Activated naive CD8-positive, alpha-beta T cell treated with anti-CD3 and anti-CD28 coated beads for 36 hours (primary cell): ENCODE data around the gene ZNF804A. TPM values are rescaled to one million over a fixed set of nuclear protein-coding genes. Genes with fewer than 3 reads are reported as not detected.

ENCODE experiments used
- DNase-seq: peaks from one replicate; pipeline ENCODE4 v3.0.0; 2021
- H3K27ac Mint-ChIP-seq: one replicate; pipeline ENCODE4 v1.8.0; 2022; ENCODE audit warnings: mild to moderate bottlenecking, moderate library complexity, mixed read lengths
- H3K27me3 Mint-ChIP-seq: one replicate; pipeline ENCODE4 v1.8.0; 2022; ENCODE audit warnings: mild to moderate bottlenecking, mixed read lengths
- H3K36me3 Mint-ChIP-seq: one replicate; pipeline ENCODE4 v1.8.0; 2021; ENCODE audit warnings: mild to moderate bottlenecking, mixed read lengths
- H3K4me1 Mint-ChIP-seq: one replicate; pipeline ENCODE4 v1.8.0; 2021; ENCODE audit warnings: mixed read lengths
- H3K4me3 Mint-ChIP-seq: one replicate; pipeline ENCODE4 v1.8.0; 2022; ENCODE audit warnings: mild to moderate bottlenecking, moderate library complexity, mixed read lengths
- H3K9me3 Mint-ChIP-seq: one replicate; pipeline ENCODE4 v1.8.0; 2022; ENCODE audit warnings: mixed read lengths
- total RNA-seq, 2 experiments: library from RNA; stranded (reverse); gene quantifications; one replicate each; pipeline ENCODE4 v1.2.3, GENCODE V29; 2021

ZNF804A gene
- total RNA-seq, 2 experiments from 2014 or later = not detected

- Mint-ChIP-seq H3K9me3 (peaks cover 4% of the 10 kb centered on the region), H3K4me3 (no peak overlapping the region), H3K27me3 (no peaks in the 10 kb centered on the region), H3K36me3 (no peaks in the 10 kb centered on the region), H3K4me1 (no peaks in the 10 kb centered on the region), H3K27ac (no peak overlapping the region)
- no peak for DNase-seq
These were observed 194.8 kb downstream of the ZNF804A start for GRCh38 chr2:184793176-184793575.

- no peaks in the 10 kb centered on the region for H3K27me3 Mint-ChIP-seq
- no peaks in the 10 kb centered on the region for H3K36me3 Mint-ChIP-seq
- H3K4me3 Mint-ChIP-seq = no peak overlapping the region
- H3K27ac Mint-ChIP-seq = no peak overlapping the region
- peaks cover 1% of the 10 kb centered on the region for H3K9me3 Mint-ChIP-seq
- H3K4me1 Mint-ChIP-seq = no peaks in the 10 kb centered on the region
- no peak for DNase-seq
These were observed 201.1 kb downstream of the ZNF804A start for GRCh38 chr2:184799379-184799778.

GRCh38 chr2:184814421-184814820, 216.1 kb downstream of the ZNF804A start:
- H3K4me3 Mint-ChIP-seq = no peak overlapping the region
- no peaks in the 10 kb centered on the region for H3K36me3 Mint-ChIP-seq
- no peak overlapping the region for H3K27ac Mint-ChIP-seq
- DNase-seq = no peak
- peaks cover 2% of the 10 kb centered on the region for H3K9me3 Mint-ChIP-seq
- no peaks in the 10 kb centered on the region for H3K4me1 Mint-ChIP-seq
- H3K27me3 Mint-ChIP-seq = no peaks in the 10 kb centered on the region

- no peaks in the 10 kb centered on the region for H3K36me3 Mint-ChIP-seq
- no peaks in the 10 kb centered on the region for H3K27me3 Mint-ChIP-seq
- H3K27ac Mint-ChIP-seq = no peak overlapping the region
- H3K4me3 Mint-ChIP-seq = no peak overlapping the region
- peaks cover 7% of the 10 kb centered on the region for H3K9me3 Mint-ChIP-seq
- DNase-seq = no peak
- H3K4me1 Mint-ChIP-seq = no peaks in the 10 kb centered on the region
These were observed 217.5 kb downstream of the ZNF804A start for GRCh38 chr2:184815824-184816223.

- Mint-ChIP-seq H3K9me3 (peaks cover 5% of the 10 kb centered on the region), H3K4me1 (no peaks in the 10 kb centered on the region), H3K27ac (no peak overlapping the region), H3K36me3 (no peaks in the 10 kb centered on the region), H3K4me3 (no peak overlapping the region), H3K27me3 (no peaks in the 10 kb centered on the region)
- no peak for DNase-seq
These were observed 226.3 kb downstream of the ZNF804A start for GRCh38 chr2:184824597-184824996.

DNA sequence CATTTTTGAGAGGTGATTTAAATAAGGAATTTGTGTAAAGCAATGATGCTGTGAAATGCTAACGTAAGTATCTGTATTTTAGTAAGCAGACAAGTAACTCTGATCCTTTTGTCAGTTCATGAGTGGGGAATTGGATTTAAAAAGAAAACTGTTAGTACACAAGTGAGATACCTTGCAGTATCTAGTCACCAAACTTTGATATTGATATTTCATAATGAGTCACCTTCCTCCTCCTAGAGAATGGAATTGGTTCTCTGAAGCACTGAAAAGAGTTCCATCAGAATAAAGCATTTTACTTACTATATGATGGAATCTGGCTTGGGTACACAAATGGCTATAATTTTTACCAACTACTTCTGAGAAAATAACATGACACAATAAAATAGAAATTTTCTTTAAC, 232.2 kb downstream of the ZNF804A start:
- Mint-ChIP-seq H3K27me3 (no peaks in the 10 kb centered on the region), H3K27ac (no peak overlapping the region), H3K4me1 (no peaks in the 10 kb centered on the region), H3K9me3 (no peaks in the 10 kb centered on the region), H3K36me3 (no peaks in the 10 kb centered on the region), H3K4me3 (no peak overlapping the region)
- no peak for DNase-seq

- Mint-ChIP-seq H3K4me3 (no peak overlapping the region), H3K4me1 (no peaks in the 10 kb centered on the region), H3K9me3 (no peaks in the 10 kb centered on the region), H3K27me3 (no peaks in the 10 kb centered on the region), H3K36me3 (no peaks in the 10 kb centered on the region), H3K27ac (no peak overlapping the region)
- no peak for DNase-seq
These were observed 236.5 kb downstream of the ZNF804A start for GRCh38 chr2:184834699-184835397.

DNA sequence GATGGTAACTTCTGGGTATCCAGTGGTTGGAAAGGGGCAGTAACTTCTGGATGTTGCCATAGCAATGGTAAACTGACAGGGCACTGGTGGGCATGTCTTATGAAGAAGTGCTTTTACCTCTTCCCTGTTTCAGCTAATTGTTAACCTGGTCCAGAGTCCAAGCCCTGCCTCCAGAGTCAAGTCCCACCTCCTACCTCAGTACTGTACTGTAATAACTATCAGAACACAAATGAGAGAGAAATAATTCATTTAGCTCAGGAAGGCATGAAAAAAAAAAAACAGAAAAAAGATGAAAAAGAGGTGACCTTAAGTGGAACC, 237.0 kb downstream of the ZNF804A start:
- Mint-ChIP-seq H3K36me3 (no peaks in the 10 kb centered on the region), H3K4me1 (no peaks in the 10 kb centered on the region), H3K9me3 (no peaks in the 10 kb centered on the region), H3K27me3 (no peaks in the 10 kb centered on the region), H3K4me3 (no peak overlapping the region), H3K27ac (no peak overlapping the region)
- DNase-seq = no peak

- Mint-ChIP-seq H3K4me1 (no peaks in the 10 kb centered on the region), H3K27ac (no peak overlapping the region), H3K9me3 (peaks cover 2% of the 10 kb centered on the region), H3K4me3 (no peak overlapping the region), H3K27me3 (no peaks in the 10 kb centered on the region), H3K36me3 (no peaks in the 10 kb centered on the region)
- no peak for DNase-seq
These were observed 249.0 kb downstream of the ZNF804A start for GRCh38 chr2:184847331-184847730.

DNA sequence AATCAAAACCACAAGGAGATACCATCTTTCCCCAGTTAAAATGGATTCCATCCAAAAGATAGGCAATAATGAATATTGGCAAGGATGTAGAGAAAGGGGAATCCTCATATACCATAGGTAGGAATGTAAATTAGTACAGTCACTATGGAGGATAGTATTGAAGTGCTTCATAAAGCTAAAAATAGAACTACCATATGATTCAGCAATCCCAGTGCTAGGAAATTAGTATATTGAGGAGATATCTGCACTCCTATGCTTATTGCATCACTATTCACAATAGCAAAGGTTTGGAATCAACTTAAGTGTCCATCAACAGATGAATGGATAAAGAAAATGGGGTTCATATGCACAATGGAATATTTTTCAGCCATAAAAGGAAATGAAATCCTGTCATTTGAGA, 251.2 kb downstream of the ZNF804A start:
- no peaks in the 10 kb centered on the region for H3K4me1 Mint-ChIP-seq
- no peak overlapping the region for H3K4me3 Mint-ChIP-seq
- H3K9me3 Mint-ChIP-seq = peaks cover 2% of the 10 kb centered on the region
- no peak for DNase-seq
- H3K36me3 Mint-ChIP-seq = no peaks in the 10 kb centered on the region
- no peak overlapping the region for H3K27ac Mint-ChIP-seq
- no peaks in the 10 kb centered on the region for H3K27me3 Mint-ChIP-seq

DNA sequence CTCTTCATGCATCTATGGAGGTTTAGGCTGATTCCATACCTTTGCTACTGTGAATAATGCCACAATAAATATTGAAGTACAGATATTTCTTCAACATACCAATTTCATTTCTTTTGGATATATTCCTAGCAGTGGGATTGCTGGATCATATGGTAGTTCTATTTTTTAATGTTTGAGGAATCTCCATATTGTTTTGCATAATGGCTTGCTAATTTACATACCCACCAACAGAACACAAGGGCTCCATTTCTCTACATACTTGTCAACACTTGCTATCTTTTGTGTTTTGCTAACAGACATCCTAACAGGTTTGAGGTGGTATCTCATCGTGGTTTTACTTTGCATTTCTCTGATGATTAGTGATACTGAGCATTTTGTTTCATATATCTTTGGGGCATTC, 253.2 kb downstream of the ZNF804A start:
- no peak overlapping the region for H3K27ac Mint-ChIP-seq
- H3K36me3 Mint-ChIP-seq = no peaks in the 10 kb centered on the region
- H3K4me1 Mint-ChIP-seq = no peaks in the 10 kb centered on the region
- no peak overlapping the region for H3K4me3 Mint-ChIP-seq
- DNase-seq = no peak
- H3K27me3 Mint-ChIP-seq = no peaks in the 10 kb centered on the region
- peaks cover 2% of the 10 kb centered on the region for H3K9me3 Mint-ChIP-seq

DNA sequence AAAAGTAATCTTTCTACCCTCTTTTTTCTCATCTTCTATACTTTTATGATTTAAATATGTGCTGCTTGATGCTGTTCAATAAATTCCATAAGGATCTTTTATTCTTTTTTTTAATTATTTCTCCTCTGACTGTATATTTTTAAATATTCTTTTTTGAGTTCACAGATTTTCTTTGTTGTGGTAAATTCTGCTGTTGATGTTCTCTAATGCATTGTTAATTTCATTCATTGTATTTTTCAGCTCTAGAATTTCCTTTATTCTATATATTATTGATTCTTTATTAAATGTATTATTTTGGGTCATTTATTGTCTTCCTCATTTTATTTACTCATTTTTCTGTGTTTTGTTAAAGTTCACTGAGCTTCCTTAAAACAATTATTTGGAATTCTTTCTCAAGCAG, 260.9 kb downstream of the ZNF804A start:
- H3K36me3 Mint-ChIP-seq = no peaks in the 10 kb centered on the region
- H3K27ac Mint-ChIP-seq = no peak overlapping the region
- H3K27me3 Mint-ChIP-seq = no peaks in the 10 kb centered on the region
- H3K4me3 Mint-ChIP-seq = no peak overlapping the region
- no peaks in the 10 kb centered on the region for H3K4me1 Mint-ChIP-seq
- H3K9me3 Mint-ChIP-seq = peaks cover 5% of the 10 kb centered on the region
- no peak for DNase-seq

DNA sequence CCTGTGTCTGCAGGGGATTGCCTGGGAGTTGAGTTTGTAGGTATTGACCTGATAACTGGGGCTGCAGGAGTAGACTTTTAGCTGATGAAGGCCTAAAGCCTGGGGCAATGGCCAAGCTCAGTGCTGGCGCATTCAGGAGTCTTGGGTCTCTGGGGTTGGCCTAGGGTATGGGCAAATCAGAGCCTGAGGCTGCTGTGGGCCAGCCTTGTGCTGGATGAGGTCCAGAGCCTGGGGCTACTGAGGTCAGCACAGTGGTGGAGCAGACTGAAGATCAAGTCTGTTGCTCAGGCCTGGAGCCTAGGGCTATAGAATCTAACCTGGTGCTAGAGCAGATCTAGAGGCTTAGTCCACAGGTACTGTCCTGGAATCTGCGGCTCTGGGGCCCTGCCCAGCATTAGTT, 262.4 kb downstream of the ZNF804A start:
- Mint-ChIP-seq H3K4me3 (no peak overlapping the region), H3K4me1 (no peaks in the 10 kb centered on the region), H3K36me3 (no peaks in the 10 kb centered on the region), H3K9me3 (peaks cover 5% of the 10 kb centered on the region), H3K27me3 (no peaks in the 10 kb centered on the region), H3K27ac (no peak overlapping the region)
- DNase-seq = no peak

GRCh38 chr2:184875212-184875611, 276.9 kb downstream of the ZNF804A start:
- H3K36me3 Mint-ChIP-seq = no peaks in the 10 kb centered on the region

GRCh38 chr2:184875911-184876310, 277.6 kb downstream of the ZNF804A start:
- no peaks in the 10 kb centered on the region for H3K36me3 Mint-ChIP-seq
- no peak overlapping the region for H3K4me3 Mint-ChIP-seq
- H3K4me1 Mint-ChIP-seq = no peaks in the 10 kb centered on the region
- DNase-seq = no peak
- no peaks in the 10 kb centered on the region for H3K27me3 Mint-ChIP-seq
- H3K27ac Mint-ChIP-seq = no peak overlapping the region
- H3K9me3 Mint-ChIP-seq = no peaks in the 10 kb centered on the region

More at GRCh38 chr2:184875212-184875611, 276.9 kb downstream of the ZNF804A start:
- no peaks in the 10 kb centered on the region for H3K9me3 Mint-ChIP-seq
- DNase-seq = no peak
- H3K27ac Mint-ChIP-seq = no peak overlapping the region
- no peaks in the 10 kb centered on the region for H3K27me3 Mint-ChIP-seq
- no peaks in the 10 kb centered on the region for H3K4me1 Mint-ChIP-seq
- H3K4me3 Mint-ChIP-seq = no peak overlapping the region

DNA sequence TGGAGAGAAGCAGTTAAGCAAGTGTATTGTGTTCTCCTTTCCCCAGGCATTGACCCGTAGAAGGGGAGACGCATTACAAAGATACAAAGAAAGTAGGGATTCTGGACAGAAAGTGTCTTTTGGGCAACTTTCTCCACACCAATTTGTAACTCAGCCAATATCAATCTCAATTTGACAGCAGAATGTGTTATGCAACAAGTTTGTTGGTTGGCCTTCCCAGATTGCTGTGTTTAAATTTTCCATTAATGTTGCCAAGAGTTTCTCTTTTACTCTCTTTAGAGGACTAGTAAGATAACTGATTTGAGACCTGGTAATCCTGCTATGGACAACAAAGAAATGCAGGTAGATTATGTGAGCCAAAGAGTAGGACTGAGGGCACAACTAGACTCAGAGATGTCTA, 279.6 kb downstream of the ZNF804A start:
- no peaks in the 10 kb centered on the region for H3K27me3 Mint-ChIP-seq
- no peaks in the 10 kb centered on the region for H3K4me1 Mint-ChIP-seq
- no peak overlapping the region for H3K27ac Mint-ChIP-seq
- peaks cover 2% of the 10 kb centered on the region for H3K9me3 Mint-ChIP-seq
- no peak for DNase-seq
- H3K36me3 Mint-ChIP-seq = no peaks in the 10 kb centered on the region
- no peak overlapping the region for H3K4me3 Mint-ChIP-seq
